Endothelial cell of umbilical vein (primary cell): ENCODE results near the gene MBOAT1. TPM values are rescaled to one million over a fixed set of nuclear protein-coding genes. Genes with fewer than 3 reads are reported as not detected.

Experiments
- BruUV-seq: library from RNA; stranded (reverse); fragments of 400-500 nt; replicated peaks from 2 replicates; lab custom pipeline; 2021; lab: Mats Ljungman, UMichigan
- CTCF ChIA-PET: fragments of 300-600, 350-600 bp; sonication (Branson Sonifier 250); formaldehyde crosslinking; loops from one replicate; lab custom pipeline; 2021; ENCODE audit warnings: antibody characterized with exemption, inconsistent platforms; lab: Charles Lee
- POLR2A ChIA-PET: fragments of 300-600, 350-600 bp; sonication (Branson Sonifier 250); formaldehyde crosslinking; loops from one replicate; lab custom pipeline; 2021; ENCODE audit warnings: antibody characterized with exemption, inconsistent platforms; lab: Charles Lee
- DNase-seq: peaks from one replicate; pipeline ENCODE4 v3.0.0-alpha.2; 2011; ENCODE audit warnings: low read depth, low spot score
- FAIRE-seq: peaks from 2 replicates; lab custom pipeline; 2011; peaks lifted over from hg19 to GRCh38; lab: Jason Lieb, UNC
- H2AFZ ChIP-seq: 2 replicates; pipeline ENCODE4 v1.6.0; 2012; ENCODE audit warnings: low read depth, low read length, control low read depth, inconsistent platforms
- H3K27ac ChIP-seq: 2 replicates; pipeline ENCODE4 v1.5.1; 2011; ENCODE audit warnings: low read depth, mild to moderate bottlenecking, control low read depth, low read length, moderate library complexity; ENCODE audit not compliant: insufficient read depth
- H3K27me3 ChIP-seq, 2 experiments: 2 replicates each; pipeline versions ENCODE4 v1.6.0 to v1.6.1; 2011; ENCODE audit warnings: low read length in 2 of 2, mixed read lengths in 1 of 2; ENCODE audit not compliant: control insufficient read depth in 2 of 2, insufficient read depth in 2 of 2
- H3K36me3 ChIP-seq, 2 experiments: 2 replicates in 1 of 2; 3 replicates in 1 of 2; pipeline ENCODE4 v1.5.1; 2011; ENCODE audit warnings: low read length in 2 of 2, mild to moderate bottlenecking in 1 of 2, moderate library complexity in 1 of 2; ENCODE audit not compliant: control insufficient read depth in 2 of 2, insufficient read depth in 2 of 2; ENCODE audit errors: extremely low read depth in 1 of 2
- H3K4me1 ChIP-seq: 3 replicates; pipeline ENCODE4 v1.5.1; 2011; ENCODE audit warnings: mild to moderate bottlenecking, low read length; ENCODE audit not compliant: control insufficient read depth, insufficient read depth; ENCODE audit errors: extremely low read depth
- H3K4me2 ChIP-seq: 2 replicates; pipeline ENCODE4 v1.6.1; 2011; ENCODE audit warnings: low read length, control low read depth, mixed read lengths; ENCODE audit not compliant: insufficient read depth
- H3K4me3 ChIP-seq, 3 experiments: fragments of 200-600 bp in 1 of 3; sonication (generic), shearing (Covaris generic) in 1 of 3; replicated peaks in 1 of 3; 2 replicates each; pipeline ENCODE4 v1.5.1; 2011 to 2016; ENCODE audit warnings: control low read depth in 3 of 3, low read length in 3 of 3, mild to moderate bottlenecking in 2 of 3, inconsistent platforms in 1 of 3, low read depth in 1 of 3, moderate library complexity in 1 of 3; ENCODE audit not compliant: insufficient read depth in 1 of 3
- H3K79me2 ChIP-seq: 2 replicates; pipeline ENCODE4 v1.6.0; 2012; ENCODE audit warnings: low read length, inconsistent platforms; ENCODE audit not compliant: control insufficient read depth, insufficient read depth
- H3K9ac ChIP-seq: replicated peaks from 2 replicates; pipeline ENCODE3; 2011; ENCODE audit warnings: low read length, control low read depth; ENCODE audit not compliant: insufficient read depth; ENCODE audit errors: extremely low read depth
- H3K9me1 ChIP-seq: replicated peaks from 3 replicates; pipeline ENCODE4 v1.6.0; 2011; ENCODE audit warnings: mild to moderate bottlenecking, low read length; ENCODE audit not compliant: control insufficient read depth, insufficient read depth; ENCODE audit errors: extremely low read depth
- H3K9me3 ChIP-seq: replicated peaks from 2 replicates; pipeline ENCODE4 v1.5.1; 2012; ENCODE audit warnings: low read length, inconsistent platforms; ENCODE audit not compliant: control insufficient read depth, insufficient read depth
- H4K20me1 ChIP-seq: replicated peaks from 2 replicates; pipeline ENCODE3; 2011; ENCODE audit warnings: mild to moderate bottlenecking, low read length; ENCODE audit not compliant: control insufficient read depth, insufficient read depth; ENCODE audit errors: extremely low read depth
- CTCF ChIP-seq, 2 donors: IDR thresholded peaks; 1 replicate in 1 of 2; 2 replicates in 1 of 2; pipeline ENCODE4 v1.5.1; 2011; ENCODE audit warnings: low read length in 2 of 2, mild to moderate bottlenecking in 2 of 2, moderate library complexity in 2 of 2, control low read depth in 1 of 2, inconsistent platforms in 1 of 2, low read depth in 1 of 2; ENCODE audit not compliant: insufficient read depth in 1 of 2; ENCODE audit errors: extremely low read depth in 1 of 2
- EZH2 ChIP-seq: IDR thresholded peaks from 2 replicates; pipeline ENCODE4 v1.6.1; 2012; ENCODE audit warnings: borderline replicate concordance, low read depth, mild to moderate bottlenecking, moderate library complexity, low read length, inconsistent platforms; ENCODE audit not compliant: severe bottlenecking
- FOS ChIP-seq: IDR thresholded peaks from 2 replicates; pipeline ENCODE4 v1.6.1; 2011; ENCODE audit warnings: mild to moderate bottlenecking, low read length, moderate library complexity, borderline replicate concordance; ENCODE audit not compliant: insufficient read depth
- GATA2 ChIP-seq: IDR thresholded peaks from 2 replicates; pipeline ENCODE4 v1.7.0; 2011; ENCODE audit warnings: low read depth, mild to moderate bottlenecking, moderate library complexity, mixed read lengths, low read length; ENCODE audit not compliant: insufficient read length, insufficient read depth
- JUN ChIP-seq: IDR thresholded peaks from 2 replicates; pipeline ENCODE4 v1.6.1; 2011; ENCODE audit warnings: borderline replicate concordance, low read depth; ENCODE audit not compliant: insufficient read length, insufficient read depth
- MAX ChIP-seq: IDR thresholded peaks from 2 replicates; pipeline ENCODE4 v1.6.1; 2011; ENCODE audit not compliant: insufficient read depth, insufficient read length
- MYC ChIP-seq: IDR thresholded peaks from one replicate; pipeline ENCODE4 v1.6.1; 2011; ENCODE audit warnings: mild to moderate bottlenecking, low read depth, low read length
- POLR2A ChIP-seq: IDR thresholded peaks from 2 replicates; pipeline ENCODE4 v1.6.1; 2012; ENCODE audit warnings: low read depth, mild to moderate bottlenecking, control low read depth, low read length
- dilution Hi-C: fragments of 300-500 bp; cut with MboI; formaldehyde crosslinking; loops from one replicate; pipeline ENCODE4 v1.15.0; 2019; ENCODE audit warnings: low sequenced_read_pairs; ENCODE audit not compliant: extremely low pct_ligation_motif_present
- intact Hi-C: fragments of 100-400 bp; cut with micrococcal nuclease; formaldehyde crosslinking; loops from one replicate; pipeline ENCODE4 v1.10.0; 2022
- polyA plus RNA-seq, 4 experiments: library from polyadenylated mRNA; depleted of rRNA in 3 of 4; stranded (reverse) in 3 of 4; unstranded in 1 of 4; fragments of >200 nt; gene quantifications; 2 replicates each; pipeline versions ENCODE4 v1.2.1 to v1.2.3, GENCODE V29; 2011 to 2012; ENCODE audit warnings: missing spikeins in 1 of 4
- total RNA-seq: library from RNA; stranded (reverse); gene quantifications from 2 replicates; pipeline ENCODE4 v1.2.3, GENCODE V29; 2021

Gene MBOAT1
- total and polyA plus RNA-seq, 2 donors (not counting 3 experiments of a cell fraction or from before 2014, with no cell fraction given): 2.1 to 5.4 TPM

DNA sequence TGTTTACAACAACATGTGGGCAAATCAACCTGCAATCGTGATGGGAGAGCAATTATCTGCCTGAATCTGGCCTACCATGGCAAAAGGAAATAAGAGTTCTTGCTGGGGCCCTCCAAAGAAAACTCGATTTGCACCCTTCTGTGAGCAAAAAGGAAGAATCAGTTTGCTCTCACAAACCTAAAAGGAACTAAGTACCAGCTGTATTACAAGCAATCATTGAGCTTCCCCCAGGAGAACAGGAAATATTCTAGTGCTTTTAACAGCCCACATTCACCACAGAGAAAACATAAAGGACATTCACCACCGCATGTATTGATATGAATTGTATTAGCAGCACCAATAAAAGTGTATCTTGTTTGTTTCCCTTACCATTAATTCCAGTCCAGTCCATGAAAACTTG, 75.0 kb downstream of the MBOAT1 start:
- Histone ChIP-seq H3K36me3 (no peaks in the 10 kb centered on the region), H3K79me2 (no peaks in the 10 kb centered on the region), H3K4me1 (no peaks in the 10 kb centered on the region), H3K27ac (no peak overlapping the region), H3K9me1 (no peaks in the 10 kb centered on the region), H3K4me2 (no peak overlapping the region), H3K4me3 (no peak overlapping the region), H4K20me1 (no peaks in the 10 kb centered on the region), H3K9ac (no peak overlapping the region), H3K27me3 (no peaks in the 10 kb centered on the region), H2AFZ (no peak overlapping the region), H3K9me3 (no peaks in the 10 kb centered on the region)
- no TSS peak for BruUV-seq
- FAIRE-seq (no peak), DNase-seq (no peak)
- dilution Hi-C loops (no loop called here), intact Hi-C loops (no loop called here)
- ChIA-PET POLR2A (no interaction called here), CTCF (interaction anchor here (3.0 kb wide), 1 partner anchor 11 kb away, joined by 13 read pairs; no protein-coding TSS in a partner anchor)
- TF ChIP-seq CTCF (IDR thresholded peaks at IDR 0.05; ENCODE audit: extremely low read depth in 1 of 2, insufficient read depth in 1 of 2, low read depth in 1 of 2, low read length in 2 of 2) (no peak), GATA2 (no peak), JUN (no peak), POLR2A (no peak), MAX (no peak), FOS (no peak), EZH2 (no peak), MYC (no peak)
